T-helper 22 cell (primary cell): Measurements from ENCODE around the gene FCRL5.
"Not testable (repeated sequence)": the region's sequence is repeated elsewhere in the genome, so short reads cannot be mapped to it uniquely, and the experiment has no call there.

ENCODE experiments used
- DNase-seq: peaks from one replicate; pipeline ENCODE4 v3.0.0-alpha.2; 2020; ENCODE audit warnings: low read depth

Gene FCRL5

DNA sequence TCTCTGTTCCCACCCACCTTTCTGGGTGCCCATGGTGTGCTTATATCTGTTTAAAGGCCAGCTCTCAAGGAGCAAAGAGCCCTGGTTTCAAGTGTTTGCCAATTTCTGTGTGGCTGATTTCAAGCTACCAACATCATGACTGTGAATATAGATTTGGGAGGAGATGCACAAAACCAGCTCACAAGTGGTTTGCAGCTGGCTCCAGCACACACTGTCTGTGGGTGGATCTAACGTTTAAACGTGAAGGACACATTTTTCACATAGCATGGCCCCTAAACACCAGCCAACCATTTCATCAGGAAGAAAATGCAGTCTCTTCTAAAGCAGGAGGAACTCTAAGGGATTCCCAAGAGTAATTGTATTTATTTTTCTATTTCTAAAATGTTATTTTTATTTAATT lies 65.2 kb downstream of the FCRL5 start:
- no peak for DNase-seq

DNA sequence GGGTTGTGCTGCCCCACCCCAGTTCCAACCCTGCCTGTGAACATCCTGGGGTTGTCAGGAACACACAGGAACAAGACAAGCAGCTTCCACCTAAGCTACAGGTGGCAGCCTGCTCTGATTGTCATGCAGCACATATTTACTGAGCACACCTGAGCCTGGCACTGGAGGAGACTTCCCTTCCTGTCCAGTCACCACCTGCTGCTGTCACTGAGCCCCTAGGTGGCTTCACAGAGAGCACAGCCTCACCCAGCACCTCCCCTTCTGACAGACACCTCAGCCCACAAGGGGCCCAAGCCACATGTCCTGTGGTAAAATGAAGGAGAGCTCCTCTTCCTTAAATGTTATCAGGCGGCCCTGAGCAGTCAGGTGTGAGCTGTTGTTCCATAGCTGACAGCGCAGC lies 65.9 kb downstream of the FCRL5 start:
- not testable (repeated sequence) for DNase-seq

DNA sequence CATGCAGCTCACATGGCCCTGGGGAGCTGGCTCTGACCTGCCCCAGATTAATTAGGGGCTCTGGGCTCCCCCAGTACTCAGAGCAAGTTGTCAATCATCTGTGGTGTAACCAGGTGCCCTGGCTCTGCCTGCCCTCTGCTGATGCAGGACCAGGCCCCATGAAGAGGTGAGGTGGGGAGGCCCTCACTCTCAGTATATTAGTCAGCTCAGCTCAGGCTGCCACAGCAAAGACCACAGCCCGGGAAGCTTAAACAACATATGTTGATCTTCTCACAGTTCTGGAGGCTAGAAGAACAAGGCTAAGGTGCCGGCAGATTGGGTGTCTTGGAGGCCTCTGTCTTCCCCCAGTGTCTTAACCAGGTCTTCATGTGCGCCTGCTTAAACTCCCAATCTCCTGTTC lies 66.5 kb downstream of the FCRL5 start:
- DNase-seq, result no peak

DNA sequence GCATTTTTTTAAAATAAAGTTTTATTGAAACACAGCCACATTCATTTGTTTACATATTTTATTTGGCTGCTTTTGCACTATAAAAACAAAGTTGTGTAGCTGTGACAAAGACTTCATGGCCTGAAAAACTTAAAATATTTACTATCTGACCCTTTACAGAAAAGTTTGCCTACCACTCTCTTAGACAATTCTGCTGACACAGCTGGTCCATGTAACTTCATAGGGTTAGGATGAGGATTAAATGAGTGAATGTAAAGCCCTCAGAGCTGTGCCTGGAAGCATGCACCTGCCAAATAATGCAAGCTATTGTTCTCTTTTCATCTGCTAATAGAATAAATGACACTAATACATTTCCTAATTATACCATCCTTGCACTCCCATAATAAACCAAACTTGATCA lies 67.7 kb downstream of the FCRL5 start:
- no peak for DNase-seq

DNA sequence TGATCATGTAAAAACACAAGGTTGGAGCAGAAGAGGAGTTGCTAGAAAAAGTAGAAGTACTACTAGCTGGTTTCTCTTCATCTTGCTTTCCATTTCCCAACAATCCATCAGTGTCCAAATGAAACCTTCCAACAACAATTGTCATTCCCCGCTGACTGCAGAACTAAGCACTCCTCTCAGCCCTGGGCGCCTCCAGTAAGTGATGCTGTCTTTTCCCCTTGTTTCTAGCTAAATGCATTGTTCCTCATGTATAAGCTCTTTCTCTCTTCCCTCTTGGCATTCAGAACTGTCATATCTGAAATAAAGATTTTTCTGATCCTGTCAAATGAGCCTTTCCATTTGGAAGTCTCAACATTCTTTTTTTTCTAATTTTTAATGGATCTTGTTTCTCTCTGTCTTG lies 68.7 kb downstream of the FCRL5 start:
- no peak for DNase-seq

- no peak for DNase-seq
Measured at GRCh38 chr1:157482717-157483116, 69.6 kb downstream of the FCRL5 start.

DNA sequence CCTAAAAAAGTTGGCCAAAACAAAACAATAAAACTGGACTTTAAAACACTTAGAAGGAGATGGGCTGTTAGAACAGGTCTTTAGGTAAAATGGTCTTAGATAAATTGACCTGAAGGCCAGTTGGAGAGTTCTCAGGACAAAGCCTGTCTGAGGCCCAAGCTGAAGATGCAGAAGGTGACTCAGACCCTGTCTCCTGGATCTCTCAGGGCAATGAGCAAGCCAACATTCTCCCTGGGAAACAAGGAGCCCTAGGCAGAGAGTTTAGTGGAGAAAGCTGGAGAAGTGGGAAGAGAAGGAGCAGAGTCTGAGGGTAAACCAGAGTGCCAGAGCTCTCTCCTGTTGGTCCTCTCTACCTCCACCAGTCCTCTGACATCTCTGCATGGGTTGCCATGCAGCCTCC lies 70.1 kb downstream of the FCRL5 start:
- no peak for DNase-seq

DNA sequence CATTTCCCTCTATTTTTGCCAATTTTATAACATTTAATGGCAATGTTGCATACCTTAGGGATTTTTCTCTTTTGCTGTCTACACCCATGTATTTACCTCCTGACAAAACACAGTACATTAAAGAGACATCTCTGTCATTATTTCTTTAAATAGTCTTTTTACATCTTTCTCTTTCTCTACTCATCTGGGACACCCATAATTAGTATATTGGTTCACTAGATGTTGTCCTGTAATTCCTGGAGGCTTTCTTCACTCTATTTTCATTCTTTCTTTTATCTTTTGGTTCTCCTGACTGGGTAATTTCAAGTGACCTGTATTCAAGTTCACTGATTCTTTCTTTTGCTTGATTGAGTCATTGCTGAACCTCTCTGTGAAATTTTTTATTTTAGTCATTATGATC lies 74.3 kb downstream of the FCRL5 start:
- DNase-seq, result no peak

DNA sequence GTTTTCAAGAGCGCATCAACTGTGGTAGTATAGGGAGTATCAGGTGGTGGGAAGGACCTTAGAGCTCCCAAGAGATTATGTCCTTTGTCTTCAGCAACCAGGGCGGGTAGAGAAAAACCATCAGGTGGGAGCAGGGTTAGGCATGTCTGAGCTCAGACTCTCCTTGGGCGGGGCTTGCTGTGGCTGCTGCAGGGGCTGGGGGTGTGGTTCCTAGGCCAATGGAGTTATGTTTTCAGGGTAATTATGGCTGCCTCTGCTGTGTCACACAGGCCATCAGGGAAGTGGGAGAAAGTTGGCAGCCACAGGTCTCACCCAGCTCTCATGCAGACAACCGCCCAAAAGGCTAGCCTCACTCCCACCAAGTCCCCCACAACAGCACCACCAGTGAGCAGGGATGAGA lies 74.9 kb downstream of the FCRL5 start:
- DNase-seq, result no peak

- DNase-seq, result no peak
Measured at GRCh38 chr1:157472959-157473358, 79.4 kb downstream of the FCRL5 start.

DNA sequence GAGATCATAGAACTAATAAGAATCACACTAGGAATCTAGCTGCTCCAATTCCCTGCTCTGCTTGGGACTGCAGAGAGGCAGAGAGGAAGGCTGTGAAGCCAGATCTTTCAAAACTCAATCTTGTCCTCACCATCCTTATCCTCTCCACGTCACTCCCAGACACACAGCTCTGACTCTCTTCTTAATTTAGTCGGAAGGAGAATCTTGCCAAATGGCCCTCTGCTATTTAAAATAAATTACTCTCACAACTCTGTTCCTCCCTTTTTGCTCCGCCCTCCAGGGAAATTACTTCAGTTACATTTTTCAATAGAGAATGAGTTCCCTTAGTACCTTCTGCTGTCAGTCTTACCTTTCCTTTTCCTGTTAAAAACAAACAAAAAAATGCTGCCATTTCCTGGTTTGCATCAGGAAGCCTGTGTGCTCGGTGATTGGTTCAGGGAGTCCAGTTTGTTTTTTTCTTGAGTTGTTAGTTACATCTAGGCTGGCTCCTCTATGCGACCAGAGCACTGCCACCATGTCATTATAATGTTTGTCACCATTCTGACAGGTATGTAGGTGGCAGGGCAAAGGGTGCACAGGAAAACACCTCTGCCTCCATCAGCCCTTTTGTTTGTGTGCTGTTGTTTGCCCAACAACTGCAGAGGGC lies 80.1 kb downstream of the FCRL5 start:
- no peak for DNase-seq

GRCh38 chr1:157471531-157471930 lies 80.8 kb downstream of the FCRL5 start:
- no peak for DNase-seq

DNA sequence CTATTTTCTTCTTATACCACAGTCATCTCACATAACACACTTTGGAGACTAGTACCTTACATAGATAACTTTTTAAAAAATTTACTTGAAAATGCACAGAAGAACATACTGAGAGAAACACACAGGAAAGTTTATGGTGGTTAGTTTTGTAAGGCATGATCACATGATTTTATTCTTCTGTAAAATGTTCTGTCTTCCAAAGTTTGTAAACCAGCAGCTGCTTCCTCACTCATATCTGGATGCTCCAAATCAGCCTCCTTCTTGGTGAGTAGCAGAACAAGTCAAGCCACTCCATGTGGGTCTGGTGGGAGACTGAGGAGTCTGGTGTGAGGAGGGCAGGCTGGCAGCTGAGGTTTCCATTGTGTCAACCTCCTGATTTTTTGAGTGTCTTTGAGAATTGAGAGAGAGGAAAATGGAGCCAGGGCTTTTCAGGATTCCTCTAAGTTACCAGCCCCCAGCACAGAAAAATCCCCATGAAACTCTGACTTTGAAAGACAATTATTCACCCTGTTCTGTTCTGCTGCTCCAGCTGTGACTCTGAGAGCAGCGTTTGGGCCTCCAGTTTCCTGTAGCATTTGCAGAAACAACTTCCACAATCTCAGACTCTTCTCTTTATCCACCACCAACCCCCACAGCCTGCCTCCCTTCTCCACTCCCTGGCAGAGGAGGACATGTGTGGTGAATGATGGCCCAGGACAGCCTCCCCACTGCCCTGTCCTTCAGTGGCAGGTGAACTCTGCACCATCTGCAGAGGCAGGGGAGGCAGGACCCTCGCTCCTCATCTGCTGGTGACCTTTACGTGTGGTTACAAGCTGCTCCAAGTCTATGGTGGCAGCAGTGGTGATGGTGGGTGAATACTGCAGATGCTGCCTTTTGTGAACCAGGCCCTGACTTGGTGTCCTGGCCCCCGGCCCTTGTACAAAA lies 82.3 kb downstream of the FCRL5 start:
- no peak for DNase-seq

DNA sequence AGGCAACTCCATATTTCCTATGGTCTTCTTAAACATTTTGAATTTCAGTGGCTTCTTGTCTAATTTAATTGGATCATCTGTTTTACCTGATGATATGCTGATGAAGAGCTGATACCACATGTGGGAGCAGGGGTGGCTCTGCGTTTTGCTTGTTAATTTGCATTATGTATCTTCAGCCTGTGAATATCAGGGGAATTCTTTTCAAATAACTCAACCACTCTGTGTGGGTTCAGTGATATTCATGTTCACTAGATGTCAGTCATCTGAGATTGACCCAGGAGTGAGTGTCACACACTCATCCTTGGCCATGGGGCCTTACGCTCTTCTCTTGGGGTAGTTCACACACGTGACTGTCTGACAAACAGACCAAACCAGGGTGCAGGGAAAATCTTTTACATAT lies 83.0 kb downstream of the FCRL5 start:
- DNase-seq, result no peak

DNA sequence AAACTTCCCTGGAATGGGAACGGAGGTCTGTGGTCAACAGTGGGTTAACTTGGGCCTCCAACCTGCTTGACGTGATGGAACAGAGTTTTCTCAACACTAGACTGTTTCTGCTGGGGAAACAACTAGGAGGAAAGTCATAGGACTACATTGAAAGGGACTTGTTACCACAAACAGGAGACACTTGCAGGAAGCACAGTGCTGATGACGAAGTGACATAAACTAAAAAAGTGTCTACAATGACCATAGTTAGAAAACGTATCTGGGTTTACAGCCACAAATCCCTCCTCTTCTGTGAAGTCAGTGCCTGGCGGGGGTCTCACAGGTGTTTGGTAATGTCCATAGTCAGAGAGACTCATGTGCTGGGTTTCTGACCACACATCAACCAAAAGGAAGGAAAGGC lies 86.3 kb downstream of the FCRL5 start:
- no peak for DNase-seq
